ENCODE results near the gene VSTM2L.

The VSTM2L gene

GRCh38 chr20:37920270-37920669 lies 17.3 kb downstream of the VSTM2L start:
- H3K27ac ChIP-seq (ENCODE audit: low read length), result no peak overlapping the region
- DNase-seq (no peak), ATAC-seq (ENCODE audit: insufficient read depth, low read depth) (no peak)
- TF ChIP-seq EZH2 (IDR thresholded peaks at IDR 0.05; ENCODE audit: borderline replicate concordance, low read depth, low read length, severe bottlenecking), result no peak
- peaks cover 12% of the 10 kb centered on the region; the same call in 1 of the 2 replicates for H4K20me1 ChIP-seq (ENCODE audit: insufficient read depth, low read length)
- H3K9ac ChIP-seq (ENCODE audit: low read depth, low read length), result no peak overlapping the region
- no peak overlapping the region for H3K4me2 ChIP-seq (ENCODE audit: insufficient read depth, low read length)
- no peaks in the 10 kb centered on the region for H3K36me3 ChIP-seq (ENCODE audit: insufficient read depth, low read length)
- no peak overlapping the region for H3K4me3 ChIP-seq (ENCODE audit: low read depth in 1 of 2, low read length in 2 of 2)
- peaks cover 10% of the 10 kb centered on the region for H3K27me3 ChIP-seq (ENCODE audit: insufficient read depth, low read length, poor library complexity)
- H3K9me3 ChIP-seq (ENCODE audit: insufficient read depth, low read length, severe bottlenecking), result no peaks in the 10 kb centered on the region
- no peaks in the 10 kb centered on the region for H3K79me2 ChIP-seq (ENCODE audit: insufficient read depth, low read length)
- no peak overlapping the region for H2AFZ ChIP-seq (ENCODE audit: low read depth, low read length)
- H3K4me1 ChIP-seq (ENCODE audit: insufficient read depth, low read length), result no peaks in the 10 kb centered on the region

- no peak overlapping the region for H3K9ac ChIP-seq (ENCODE audit: low read depth, low read length)
- no peaks in the 10 kb centered on the region for H3K36me3 ChIP-seq (ENCODE audit: insufficient read depth, low read length)
- no peak overlapping the region for H3K27ac ChIP-seq (ENCODE audit: low read length)
- H3K27me3 ChIP-seq (ENCODE audit: insufficient read depth, low read length, poor library complexity), result peaks cover 11% of the 10 kb centered on the region
- H3K4me1 ChIP-seq (ENCODE audit: insufficient read depth, low read length), result no peaks in the 10 kb centered on the region
- H3K4me2 ChIP-seq (ENCODE audit: insufficient read depth, low read length), result no peak overlapping the region
- H4K20me1 ChIP-seq (ENCODE audit: insufficient read depth, low read length), result peaks cover 11% of the 10 kb centered on the region; the same call in 1 of the 2 replicates
- no peak overlapping the region for H2AFZ ChIP-seq (ENCODE audit: low read depth, low read length)
- ATAC-seq (ENCODE audit: insufficient read depth, low read depth), result no peak
- no peak overlapping the region for H3K4me3 ChIP-seq (ENCODE audit: low read depth in 1 of 2, low read length in 2 of 2)
- DNase-seq, result no peak
- TF ChIP-seq EZH2 (IDR thresholded peaks at IDR 0.05; ENCODE audit: borderline replicate concordance, low read depth, low read length, severe bottlenecking), result no peak
- TF ChIP-seq CTCF (IDR thresholded peaks at IDR 0.05; ENCODE audit: borderline replicate concordance, extremely low read depth, low read length, poor library complexity, severe bottlenecking), result no peak
- no peaks in the 10 kb centered on the region for H3K9me3 ChIP-seq (ENCODE audit: insufficient read depth, low read length, severe bottlenecking)
- H3K79me2 ChIP-seq (ENCODE audit: insufficient read depth, low read length), result no peaks in the 10 kb centered on the region
These were observed 17.9 kb downstream of the VSTM2L start for GRCh38 chr20:37920679-37921322.

GRCh38 chr20:37921341-37921929 lies 18.5 kb downstream of the VSTM2L start:
- Histone ChIP-seq H3K4me3 (ENCODE audit: low read depth in 1 of 2, low read length in 2 of 2) (no peak overlapping the region), H3K4me2 (ENCODE audit: insufficient read depth, low read length) (no peak overlapping the region), H4K20me1 (ENCODE audit: insufficient read depth, low read length) (0 out of 2 replicates have a peak, but pooled peaks cover 9% of the 10 kb centered on the region), H3K9me3 (ENCODE audit: insufficient read depth, low read length, severe bottlenecking) (no peaks in the 10 kb centered on the region), H2AFZ (ENCODE audit: low read depth, low read length) (no peak overlapping the region), H3K27me3 (ENCODE audit: insufficient read depth, low read length, poor library complexity) (peaks cover 11% of the 10 kb centered on the region), H3K79me2 (ENCODE audit: insufficient read depth, low read length) (no peaks in the 10 kb centered on the region), H3K36me3 (ENCODE audit: insufficient read depth, low read length) (no peaks in the 10 kb centered on the region), H3K4me1 (ENCODE audit: insufficient read depth, low read length) (no peaks in the 10 kb centered on the region), H3K9ac (ENCODE audit: low read depth, low read length) (no peak overlapping the region), H3K27ac (ENCODE audit: low read length) (no peak overlapping the region)
- TF ChIP-seq EZH2 (IDR thresholded peaks at IDR 0.05; ENCODE audit: borderline replicate concordance, low read depth, low read length, severe bottlenecking), result no peak
- TF ChIP-seq CTCF (IDR thresholded peaks at IDR 0.05; ENCODE audit: borderline replicate concordance, extremely low read depth, low read length, poor library complexity, severe bottlenecking), result no peak
- ATAC-seq (ENCODE audit: insufficient read depth, low read depth) (no peak), DNase-seq (no peak)

- DNase-seq (no peak), ATAC-seq (ENCODE audit: insufficient read depth, low read depth) (no peak)
- no peak overlapping the region for H2AFZ ChIP-seq (ENCODE audit: low read depth, low read length)
- H3K4me2 ChIP-seq (ENCODE audit: insufficient read depth, low read length), result no peak overlapping the region
- no peak overlapping the region for H3K9ac ChIP-seq (ENCODE audit: low read depth, low read length)
- TF ChIP-seq EZH2 (IDR thresholded peaks at IDR 0.05; ENCODE audit: borderline replicate concordance, low read depth, low read length, severe bottlenecking) (no peak), CTCF (IDR thresholded peaks at IDR 0.05; ENCODE audit: borderline replicate concordance, extremely low read depth, low read length, poor library complexity, severe bottlenecking) (no peak)
- peaks cover 11% of the 10 kb centered on the region for H3K27me3 ChIP-seq (ENCODE audit: insufficient read depth, low read length, poor library complexity)
- no peaks in the 10 kb centered on the region for H3K79me2 ChIP-seq (ENCODE audit: insufficient read depth, low read length)
- H3K9me3 ChIP-seq (ENCODE audit: insufficient read depth, low read length, severe bottlenecking), result no peaks in the 10 kb centered on the region
- H3K36me3 ChIP-seq (ENCODE audit: insufficient read depth, low read length), result no peaks in the 10 kb centered on the region
- 0 out of 2 replicates have a peak, but pooled peaks cover 9% of the 10 kb centered on the region for H4K20me1 ChIP-seq (ENCODE audit: insufficient read depth, low read length)
- no peaks in the 10 kb centered on the region for H3K4me1 ChIP-seq (ENCODE audit: insufficient read depth, low read length)
- no peak overlapping the region for H3K4me3 ChIP-seq (ENCODE audit: low read depth in 1 of 2, low read length in 2 of 2)
- H3K27ac ChIP-seq (ENCODE audit: low read length), result no peak overlapping the region
These were observed 19.1 kb downstream of the VSTM2L start for GRCh38 chr20:37922016-37922415.

Measured in DND-41 (cell line).